ENCODE data around the gene TRIO. TPM values are rescaled to one million over a fixed set of nuclear protein-coding genes. Genes with fewer than 3 reads are reported as not detected.

TRIO gene
- total and polyA plus RNA-seq, 2 donors (not counting 3 experiments of a cell fraction or from before 2014, with no cell fraction given): 82.9 to 248 TPM

GRCh38 chr5:14141764-14142163 is 1.4 kb upstream of the TRIO start:
- H3K4me1 ChIP-seq (ENCODE audit: control insufficient read depth, extremely low read depth, insufficient read depth, low read length): peaks cover 22% of the 10 kb centered on the region
- peaks cover 32% of the 10 kb centered on the region for H3K79me2 ChIP-seq (ENCODE audit: control insufficient read depth, insufficient read depth, low read length)
- H3K4me3 ChIP-seq (replicated peaks in 1 of 3; ENCODE audit: insufficient read depth in 1 of 3, low read depth in 1 of 3, low read length in 3 of 3): no peak overlapping the region
- FAIRE-seq: no peak
- no peak for TF ChIP-seq POLR2AphosphoS5 (IDR thresholded peaks at IDR 0.05; ENCODE audit: insufficient read depth, low read depth, low read length)
- no peak for TF ChIP-seq GATA2 (IDR thresholded peaks at IDR 0.05; ENCODE audit: insufficient read depth, insufficient read length, low read depth, low read length)
- no peak for TF ChIP-seq CTCF (IDR thresholded peaks at IDR 0.05; ENCODE audit: extremely low read depth in 1 of 2, insufficient read depth in 1 of 2, low read depth in 1 of 2, low read length in 2 of 2)
- TF ChIP-seq JUN (IDR thresholded peaks at IDR 0.05; ENCODE audit: borderline replicate concordance, insufficient read depth, insufficient read length, low read depth): no peak
- no peak for TF ChIP-seq FOS (IDR thresholded peaks at IDR 0.05; ENCODE audit: borderline replicate concordance, insufficient read depth, low read length)
- TF ChIP-seq POLR2A (IDR thresholded peaks at IDR 0.05; ENCODE audit: low read depth, low read length): no peak
- no peak for TF ChIP-seq MYC (IDR thresholded peaks at IDR 0.05; ENCODE audit: low read depth, low read length)
- no peak for TF ChIP-seq EZH2 (IDR thresholded peaks at IDR 0.05; ENCODE audit: borderline replicate concordance, low read depth, low read length, severe bottlenecking)
- no peak for TF ChIP-seq MAX (IDR thresholded peaks at IDR 0.05; ENCODE audit: insufficient read depth, insufficient read length)
- H4K20me1 ChIP-seq (replicated peaks; ENCODE audit: control insufficient read depth, extremely low read depth, insufficient read depth, low read length): no peaks in the 10 kb centered on the region
- ChIA-PET CTCF (interaction anchor here (1.3 to 3.0 kb wide), 4 partner anchors 44 to 154 kb away, joined by 4 to 38 read pairs (median 6); no protein-coding TSS in a partner anchor), POLR2A (no interaction called here)
- H3K27me3 ChIP-seq (ENCODE audit: control insufficient read depth in 2 of 2, insufficient read depth in 2 of 2, low read length in 2 of 2): peaks cover 12 to 18% of the 10 kb centered on the region in 2 experiments
- no peaks in the 10 kb centered on the region for H3K9me3 ChIP-seq (replicated peaks; ENCODE audit: control insufficient read depth, insufficient read depth, low read length)
- H3K27ac ChIP-seq (ENCODE audit: insufficient read depth, low read depth, low read length): no peak overlapping the region
- BruUV-seq (replicated peaks): no TSS peak
- H3K4me2 ChIP-seq (ENCODE audit: insufficient read depth, low read length): peak overlapping the region; percentile 88
- no peaks in the 10 kb centered on the region for H3K9me1 ChIP-seq (replicated peaks; ENCODE audit: control insufficient read depth, extremely low read depth, insufficient read depth, low read length)
- dilution Hi-C loops (cut with MboI; ENCODE audit: extremely low pct_ligation_motif_present, low sequenced_read_pairs) (loop anchor here (25.0 kb wide), 1 partner anchor 121 kb away; no protein-coding TSS in a partner anchor), intact Hi-C loops (cut with micrococcal nuclease) (no loop called here)
- no peaks in the 10 kb centered on the region for H3K36me3 ChIP-seq (ENCODE audit: control insufficient read depth in 2 of 2, extremely low read depth in 1 of 2, insufficient read depth in 2 of 2, low read length in 2 of 2)
- H2AFZ ChIP-seq (ENCODE audit: low read depth, low read length): no peak overlapping the region
- no peak overlapping the region for H3K9ac ChIP-seq (replicated peaks; ENCODE audit: extremely low read depth, insufficient read depth, low read length)
- no peak for DNase-seq (ENCODE audit: low read depth, low spot score)
